ENCODE results near the gene LIG3. TPM values are rescaled to one million over a fixed set of nuclear protein-coding genes. Genes with fewer than 3 reads are reported as not detected.
"Not testable (repeated sequence)": the region's sequence is repeated elsewhere in the genome, so short reads cannot be mapped to it uniquely, and the experiment has no call there.

Gene LIG3
- total and polyA plus RNA-seq, 2 of the 13 experiments (the other 11 are each of a cell fraction or from before 2014, with no cell fraction given) = 34.4 to 36.2 TPM

DNA sequence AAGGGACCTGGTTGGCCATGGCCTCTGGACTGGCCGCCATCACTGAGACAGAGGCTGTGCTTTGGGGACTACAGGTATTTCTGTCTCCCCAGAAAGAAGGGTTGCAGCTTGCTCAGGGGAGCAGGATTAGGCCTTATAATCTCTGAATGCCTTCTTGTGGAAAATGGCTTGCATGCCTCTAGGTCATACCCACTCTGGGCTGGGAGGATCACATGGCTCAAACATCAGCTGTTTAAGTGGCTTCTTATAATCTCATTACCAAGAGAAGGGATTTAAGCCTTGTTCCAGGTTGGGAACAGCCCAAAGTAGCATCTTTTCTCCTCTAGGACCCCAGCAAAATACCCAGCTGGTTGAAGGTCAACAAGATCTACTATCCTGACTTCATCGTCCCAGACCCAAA, 19.1 kb downstream of the LIG3 start:
- POLR2A ChIA-PET = interaction anchor here (1.7 kb wide), 1 partner anchor 120 kb away, joined by 4 read pairs; the partner anchor contains the start of gene RAD51D
- FAIRE-seq = no peak
- Histone ChIP-seq H3K9ac (ENCODE audit: insufficient read depth, low read depth, low read length) (no peak overlapping the region), H3K9me3 (ENCODE audit: low read length) (no peaks in the 10 kb centered on the region), H3K36me3 (replicated peaks in 1 of 2; ENCODE audit: control insufficient read depth in 1 of 2, insufficient read depth in 2 of 2, low read length in 2 of 2) (peaks cover 25 to 73% of the 10 kb centered on the region in 2 experiments), H3K4me1 (ENCODE audit: insufficient read depth, low read length) (no peaks in the 10 kb centered on the region), H3K27ac (ENCODE audit: extremely low read length, insufficient read depth, low read length) (no peak overlapping the region), H3K27me3 (ENCODE audit: control insufficient read depth in 1 of 2, insufficient read depth in 2 of 2, low read length in 2 of 2) (no peaks in the 10 kb centered on the region), H3K4me2 (ENCODE audit: low read depth, low read length) (no peak overlapping the region), H4K20me1 (ENCODE audit: insufficient read depth, low read length) (no peaks in the 10 kb centered on the region), H3K79me2 (ENCODE audit: insufficient read depth, low read length) (no peaks in the 10 kb centered on the region), H3K4me3 (replicated peaks in 1 of 3; ENCODE audit: insufficient read depth in 1 of 3, low read depth in 2 of 3, low read length in 3 of 3) (no peak overlapping the region), H2AFZ (ENCODE audit: low read length) (no peak overlapping the region)
- in situ Hi-C loops (cut with HindIII; ENCODE audit: extremely low pct_ligation_motif_present, low pct_unique_long_range_greater_than_20kb) (loop anchor here (5.0 kb wide), 1 partner anchor 123 kb away; the partner anchor contains the start of gene FNDC8), intact Hi-C loops (cut with micrococcal nuclease; ENCODE audit: unreplicated experiment) (no loop called here)
- no peak for ATAC-seq
- WGBS (ENCODE audit: low lambda C conversion rate) = 88% methylated on average over 2 of the region's 2 CpGs
- BruUV-seq (replicated peaks) = no TSS peak
- CTCF ChIA-PET (ENCODE audit: low intra/inter-chr PET ratio, low total read pairs) = interaction anchor here (2.6 to 5.0 kb wide), 2 partner anchors 90 to 120 kb away, joined by 21 to 46 read pairs; partner anchors contain the start of gene RAD51D
- TF ChIP-seq, protein P1, sequence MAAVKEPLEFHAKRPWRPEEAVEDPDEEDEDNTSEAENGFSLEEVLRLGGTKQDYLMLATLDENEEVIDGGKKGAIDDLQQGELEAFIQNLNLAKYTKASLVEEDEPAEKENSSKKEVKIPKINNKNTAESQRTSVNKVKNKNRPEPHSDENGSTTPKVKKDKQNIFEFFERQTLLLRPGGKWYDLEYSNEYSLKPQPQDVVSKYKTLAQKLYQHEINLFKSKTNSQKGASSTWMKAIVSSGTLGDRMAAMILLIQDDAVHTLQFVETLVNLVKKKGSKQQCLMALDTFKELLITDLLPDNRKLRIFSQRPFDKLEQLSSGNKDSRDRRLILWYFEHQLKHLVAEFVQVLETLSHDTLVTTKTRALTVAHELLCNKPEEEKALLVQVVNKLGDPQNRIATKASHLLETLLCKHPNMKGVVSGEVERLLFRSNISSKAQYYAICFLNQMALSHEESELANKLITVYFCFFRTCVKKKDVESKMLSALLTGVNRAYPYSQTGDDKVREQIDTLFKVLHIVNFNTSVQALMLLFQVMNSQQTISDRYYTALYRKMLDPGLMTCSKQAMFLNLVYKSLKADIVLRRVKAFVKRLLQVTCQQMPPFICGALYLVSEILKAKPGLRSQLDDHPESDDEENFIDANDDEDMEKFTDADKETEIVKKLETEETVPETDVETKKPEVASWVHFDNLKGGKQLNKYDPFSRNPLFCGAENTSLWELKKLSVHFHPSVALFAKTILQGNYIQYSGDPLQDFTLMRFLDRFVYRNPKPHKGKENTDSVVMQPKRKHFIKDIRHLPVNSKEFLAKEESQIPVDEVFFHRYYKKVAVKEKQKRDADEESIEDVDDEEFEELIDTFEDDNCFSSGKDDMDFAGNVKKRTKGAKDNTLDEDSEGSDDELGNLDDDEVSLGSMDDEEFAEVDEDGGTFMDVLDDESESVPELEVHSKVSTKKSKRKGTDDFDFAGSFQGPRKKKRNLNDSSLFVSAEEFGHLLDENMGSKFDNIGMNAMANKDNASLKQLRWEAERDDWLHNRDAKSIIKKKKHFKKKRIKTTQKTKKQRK (IDR thresholded peaks at IDR 0.05; ENCODE audit: low read length) = no peak
- TF ChIP-seq MTF1 (CRISPR knock-in tag; IDR thresholded peaks at IDR 0.05) (no peak), KLF12 (CRISPR knock-in tag; IDR thresholded peaks at IDR 0.05; ENCODE audit: borderline replicate concordance) (no peak), ZNF782 (CRISPR knock-in tag; IDR thresholded peaks at IDR 0.05; ENCODE audit: borderline replicate concordance) (no peak), GPN1 (CRISPR knock-in tag; IDR thresholded peaks at IDR 0.05; ENCODE audit: borderline replicate concordance) (no peak)
- TF ChIP-seq, protein P2, sequence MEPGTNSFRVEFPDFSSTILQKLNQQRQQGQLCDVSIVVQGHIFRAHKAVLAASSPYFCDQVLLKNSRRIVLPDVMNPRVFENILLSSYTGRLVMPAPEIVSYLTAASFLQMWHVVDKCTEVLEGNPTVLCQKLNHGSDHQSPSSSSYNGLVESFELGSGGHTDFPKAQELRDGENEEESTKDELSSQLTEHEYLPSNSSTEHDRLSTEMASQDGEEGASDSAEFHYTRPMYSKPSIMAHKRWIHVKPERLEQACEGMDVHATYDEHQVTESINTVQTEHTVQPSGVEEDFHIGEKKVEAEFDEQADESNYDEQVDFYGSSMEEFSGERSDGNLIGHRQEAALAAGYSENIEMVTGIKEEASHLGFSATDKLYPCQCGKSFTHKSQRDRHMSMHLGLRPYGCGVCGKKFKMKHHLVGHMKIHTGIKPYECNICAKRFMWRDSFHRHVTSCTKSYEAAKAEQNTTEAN (CRISPR knock-in tag; conservative IDR thresholded peaks at IDR 0.05) = no peak
- TF ChIP-seq, protein P3, sequence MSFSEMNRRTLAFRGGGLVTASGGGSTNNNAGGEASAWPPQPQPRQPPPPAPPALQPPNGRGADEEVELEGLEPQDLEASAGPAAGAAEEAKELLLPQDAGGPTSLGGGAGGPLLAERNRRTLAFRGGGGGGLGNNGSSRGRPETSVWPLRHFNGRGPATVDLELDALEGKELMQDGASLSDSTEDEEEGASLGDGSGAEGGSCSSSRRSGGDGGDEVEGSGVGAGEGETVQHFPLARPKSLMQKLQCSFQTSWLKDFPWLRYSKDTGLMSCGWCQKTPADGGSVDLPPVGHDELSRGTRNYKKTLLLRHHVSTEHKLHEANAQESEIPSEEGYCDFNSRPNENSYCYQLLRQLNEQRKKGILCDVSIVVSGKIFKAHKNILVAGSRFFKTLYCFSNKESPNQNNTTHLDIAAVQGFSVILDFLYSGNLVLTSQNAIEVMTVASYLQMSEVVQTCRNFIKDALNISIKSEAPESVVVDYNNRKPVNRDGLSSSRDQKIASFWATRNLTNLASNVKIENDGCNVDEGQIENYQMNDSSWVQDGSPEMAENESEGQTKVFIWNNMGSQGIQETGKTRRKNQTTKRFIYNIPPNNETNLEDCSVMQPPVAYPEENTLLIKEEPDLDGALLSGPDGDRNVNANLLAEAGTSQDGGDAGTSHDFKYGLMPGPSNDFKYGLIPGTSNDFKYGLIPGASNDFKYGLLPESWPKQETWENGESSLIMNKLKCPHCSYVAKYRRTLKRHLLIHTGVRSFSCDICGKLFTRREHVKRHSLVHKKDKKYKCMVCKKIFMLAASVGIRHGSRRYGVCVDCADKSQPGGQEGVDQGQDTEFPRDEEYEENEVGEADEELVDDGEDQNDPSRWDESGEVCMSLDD (CRISPR knock-in tag; IDR thresholded peaks at IDR 0.05; ENCODE audit: borderline replicate concordance) = no peak
- no peak for DNase-seq (ENCODE audit: low spot score)

DNA sequence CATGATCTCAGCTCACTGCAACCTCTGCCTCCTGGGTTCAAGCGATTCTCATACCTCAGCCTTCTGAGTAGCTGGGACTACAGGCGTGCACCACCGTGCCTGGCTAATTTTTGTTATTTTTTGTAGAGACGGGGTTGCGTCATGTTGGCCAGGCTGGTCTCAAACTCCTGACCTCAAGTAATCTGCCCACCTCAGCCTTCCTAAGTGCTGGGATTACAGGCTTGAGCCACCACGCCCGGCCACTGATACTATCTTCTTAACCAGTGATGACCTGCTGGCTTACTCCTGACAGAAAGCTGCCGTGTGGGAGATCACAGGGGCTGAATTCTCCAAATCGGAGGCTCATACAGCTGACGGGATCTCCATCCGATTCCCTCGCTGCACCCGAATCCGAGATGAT, 20.7 kb downstream of the LIG3 start:
- H3K27me3 ChIP-seq (ENCODE audit: control insufficient read depth in 1 of 2, insufficient read depth in 2 of 2, low read length in 2 of 2); H3K4me3 ChIP-seq (replicated peaks in 1 of 3; ENCODE audit: insufficient read depth in 1 of 3, low read depth in 2 of 3, low read length in 3 of 3); H2AFZ ChIP-seq (ENCODE audit: low read length); DNase-seq (ENCODE audit: low spot score); H3K79me2 ChIP-seq (ENCODE audit: insufficient read depth, low read length); H4K20me1 ChIP-seq (ENCODE audit: insufficient read depth, low read length); CTCF ChIA-PET (ENCODE audit: low intra/inter-chr PET ratio, low total read pairs); FAIRE-seq; in situ Hi-C loops (cut with HindIII; ENCODE audit: extremely low pct_ligation_motif_present, low pct_unique_long_range_greater_than_20kb); H3K9ac ChIP-seq (ENCODE audit: insufficient read depth, low read depth, low read length); ATAC-seq; H3K9me3 ChIP-seq (ENCODE audit: low read length); intact Hi-C loops (cut with micrococcal nuclease; ENCODE audit: unreplicated experiment); H3K4me2 ChIP-seq (ENCODE audit: low read depth, low read length); H3K27ac ChIP-seq (ENCODE audit: extremely low read length, insufficient read depth, low read length); BruUV-seq (replicated peaks); H3K4me1 ChIP-seq (ENCODE audit: insufficient read depth, low read length): not testable (repeated sequence)
- peaks cover 21 to 59% of the 10 kb centered on the region in 2 experiments for H3K36me3 ChIP-seq (replicated peaks in 1 of 2; ENCODE audit: control insufficient read depth in 1 of 2, insufficient read depth in 2 of 2, low read length in 2 of 2)
- over 99% methylated on average over 13 of the region's 14 CpGs for WGBS (ENCODE audit: low lambda C conversion rate)
- POLR2A ChIA-PET = interaction anchor here (1.7 kb wide), 1 partner anchor 119 kb away, joined by 4 read pairs; the partner anchor contains the start of gene RAD51D

Data from HepG2 (cell line).